Right lobe of liver (tissue), 6 donors: ENCODE results near the gene AP5S1. TPM values are rescaled to one million over a fixed set of nuclear protein-coding genes. Genes with fewer than 3 reads are reported as not detected.

Experiments
- ATAC-seq, 4 donors: fragments of 200-7000 bp; cut with Tn5 transposase; one replicate each; pipeline ENCODE4 v1.9.1; 2020; ENCODE audit warnings: mild to moderate bottlenecking in 4 of 4, moderate library complexity in 4 of 4
- DNase-seq, 3 donors: peaks; one replicate each; pipeline ENCODE4 v3.0.0-alpha.2; 2020
- H3K27ac ChIP-seq, 3 donors: fragments of 200-600 bp; one replicate each; pipeline ENCODE4 v1.8.0; 2022
- H3K27me3 ChIP-seq, 2 donors: fragments of 200-600 bp; one replicate each; pipeline ENCODE4 v1.8.0; 2022
- H3K36me3 ChIP-seq, 4 donors: fragments of 200-600 bp; sonication (generic) in 1 of 4; one replicate each; pipeline versions ENCODE4 v1.5.1 to v1.8.0; 2017 to 2022; ENCODE audit warnings: control low read depth in 1 of 4
- H3K4me1 ChIP-seq, 4 donors: fragments of 200-600 bp; sonication (generic) in 1 of 4; one replicate each; pipeline versions ENCODE4 v1.5.1 to v1.8.0; 2017 to 2022; ENCODE audit warnings: control low read depth in 1 of 4
- H3K4me3 ChIP-seq, 3 donors: fragments of 200-600 bp; one replicate each; pipeline ENCODE4 v1.8.0; 2022
- H3K9me3 ChIP-seq, 4 donors: fragments of 200-600 bp; sonication (generic) in 1 of 4; one replicate each; pipeline versions ENCODE4 v1.5.1 to v1.8.0; 2017 to 2022; ENCODE audit warnings: control low read depth in 1 of 4
- CTCF ChIP-seq, 4 donors: fragments of 200-600 bp in 3 of 4; fragments of 450-650 bp in 1 of 4; IDR thresholded peaks; one replicate each; pipeline versions ENCODE4 v1.5.1 to v1.8.0; 2016 to 2022; ENCODE audit warnings: antibody characterized with exemption in 4 of 4, mild to moderate bottlenecking in 2 of 4
- POLR2A ChIP-seq: fragments of 450-650 bp; IDR thresholded peaks from one replicate; pipeline ENCODE4 v1.6.1; 2017; ENCODE audit warnings: antibody characterized with exemption, mild to moderate bottlenecking
- WGBS: methylation state at CpG from one replicate; pipeline ENCODE4 v1.1.6; 2018; ENCODE audit warnings: low coverage, low lambda C conversion rate; ENCODE audit not compliant: insufficient coverage; ENCODE audit errors: missing lambda C conversion rate; 5-methylcytosine and 5-hydroxymethylcytosine counted together
- intact Hi-C, 2 donors: fragments of 100-400 bp; cut with DNase I; formaldehyde crosslinking; loops; one replicate each; pipeline versions ENCODE4 v1.11.2 to v1.14.1; 2022
- total RNA-seq, 6 experiments: library from RNA; depleted of rRNA in 2 of 6; stranded (reverse); fragments of >200 nt in 2 of 6; fragmentation: NEBNext Ultra II Directional in 3 of 6; extraction: Animal tissue kit (Norgen Biotek cat#: 25700) in 3 of 6; gene quantifications; one replicate each; pipeline versions ENCODE4 v1.1.0 to v1.2.4, GENCODE V29; 2016 to 2023
- donor health status: DM: no; HTN: yes; CAD: no.
- donor health status: DM: no; HTN: no; CAD: no.
- donor health status: DM: no; HTN: no; CAD: no.
- donor health status: DM: no; HTN: yes; CAD: no.
- donor health status: DM: no; HTN: yes; CAD: no.

The AP5S1 gene
- total RNA-seq, 6 experiments from 2014 or later: 7.7 to 16.1 (median 9.5) TPM

DNA sequence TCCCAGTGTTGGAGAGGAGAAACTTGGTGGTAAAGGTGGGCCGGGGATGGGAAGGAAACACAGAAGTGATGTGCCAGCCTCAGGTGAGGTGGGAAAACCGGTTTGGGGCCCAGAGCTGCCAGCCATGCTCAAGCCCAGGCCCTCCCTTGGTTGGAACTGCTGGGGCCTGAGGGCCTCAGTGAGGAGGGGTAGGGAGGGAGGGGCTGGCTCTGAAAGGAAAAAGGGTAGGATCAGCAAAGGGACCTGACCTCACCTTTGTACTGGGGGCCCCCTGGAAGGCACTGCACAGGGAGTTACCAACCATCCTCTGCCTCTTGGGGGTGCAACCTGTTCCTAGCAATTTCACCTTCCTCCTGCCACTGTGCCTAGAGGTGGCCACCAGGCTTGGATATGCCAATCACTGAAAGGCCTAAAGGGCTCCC, 37.3 kb upstream of the AP5S1 start:
- no peak for ATAC-seq
- no peaks in the 10 kb centered on the region for H3K36me3 ChIP-seq
- WGBS: 74% methylated on average over 2 of the region's 2 CpGs
- intact Hi-C loops: no loop called here
- H3K27ac ChIP-seq: no peak overlapping the region
- no peak for DNase-seq
- no peaks in the 10 kb centered on the region for H3K27me3 ChIP-seq
- H3K9me3 ChIP-seq: no peaks in the 10 kb centered on the region
- no peak overlapping the region for H3K4me3 ChIP-seq
- peaks cover 0 to 26% (median 13%) of the 10 kb centered on the region in 4 donors for H3K4me1 ChIP-seq
- TF ChIP-seq CTCF (IDR thresholded peaks at IDR 0.05) (no peak), POLR2A (no peak)

DNA sequence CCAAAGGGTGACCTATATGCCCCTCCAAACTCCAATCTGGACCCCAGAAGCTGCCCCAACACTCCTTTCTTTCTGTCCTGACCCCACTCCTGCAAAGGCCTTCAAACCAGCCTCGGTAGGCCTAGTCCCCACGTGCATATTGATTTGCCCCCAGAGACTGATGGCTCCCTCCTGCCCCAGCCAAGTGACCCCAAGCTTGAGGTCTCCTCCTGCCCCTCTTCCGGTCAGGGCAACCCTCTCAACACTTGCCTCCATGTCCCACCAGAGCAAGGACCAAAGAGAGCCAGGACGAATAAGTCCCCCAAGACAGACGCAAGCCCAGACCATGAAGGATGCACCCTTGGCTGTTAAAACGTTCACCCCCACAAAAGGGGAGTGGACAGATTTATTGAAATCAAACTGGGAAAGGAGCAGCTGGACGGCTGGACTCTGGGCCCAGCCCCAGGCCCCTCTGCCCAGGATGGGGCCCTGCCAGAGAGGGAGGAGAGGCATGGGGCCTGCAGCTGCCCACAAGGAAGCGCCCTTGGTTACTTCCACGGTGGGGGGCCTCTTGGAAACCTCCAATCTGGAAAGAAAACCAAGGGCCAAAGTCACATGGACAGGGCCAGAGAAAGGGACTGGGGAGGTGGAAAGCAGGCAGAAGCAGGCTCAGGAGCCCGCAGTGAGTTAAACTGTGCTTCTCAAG, 36.7 kb upstream of the AP5S1 start:
- H3K4me3 ChIP-seq: no peak overlapping the region
- no peak for DNase-seq

DNA sequence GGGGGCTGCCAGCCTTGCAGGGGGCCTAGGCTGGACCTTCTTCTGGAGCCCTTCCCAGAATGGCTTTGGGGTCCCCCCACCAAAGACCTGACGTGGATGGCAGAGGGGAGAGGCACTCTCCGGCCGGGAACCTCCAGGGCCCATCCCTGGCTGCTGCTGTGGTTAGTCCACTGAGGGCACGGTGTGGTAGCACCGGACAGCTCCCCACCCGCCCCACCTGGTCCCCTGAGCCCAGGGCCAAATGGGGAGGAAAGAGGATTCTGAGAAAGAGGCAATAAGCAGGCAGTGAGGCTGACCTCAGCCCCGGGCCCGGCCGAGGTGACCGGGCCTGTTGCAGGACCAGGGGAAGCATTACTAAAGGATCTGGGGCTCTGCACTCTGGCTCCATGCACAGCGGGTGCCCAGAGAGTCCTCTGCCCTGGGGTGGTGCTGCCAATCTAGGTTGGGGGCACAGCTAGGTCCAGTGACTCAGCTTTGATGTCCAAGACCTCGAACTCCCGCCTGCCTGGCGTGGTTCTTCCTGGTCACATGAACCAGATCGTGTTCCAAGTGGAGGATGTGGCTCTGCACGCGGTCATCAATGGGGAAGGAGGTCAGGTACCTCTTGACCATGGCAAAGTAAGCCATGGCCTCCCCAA, 36.0 kb upstream of the AP5S1 start:
- DNase-seq (no peak), ATAC-seq (no peak)
- TF ChIP-seq CTCF (IDR thresholded peaks at IDR 0.05): no peak
- TF ChIP-seq POLR2A: no peak
- H3K27ac ChIP-seq: no peak overlapping the region
- intact Hi-C loops: no loop called here
- no peaks in the 10 kb centered on the region for H3K27me3 ChIP-seq
- H3K4me3 ChIP-seq: no peak overlapping the region
- no peaks in the 10 kb centered on the region for H3K9me3 ChIP-seq
- H3K4me1 ChIP-seq: peaks cover 0 to 23% (median 13%) of the 10 kb centered on the region in 4 donors
- WGBS: 93% methylated on average over 5 of the region's 17 CpGs
- no peaks in the 10 kb centered on the region for H3K36me3 ChIP-seq

More for the DNA sequence above, 36.7 kb upstream of the AP5S1 start:
- no peak for TF ChIP-seq POLR2A
- TF ChIP-seq CTCF (IDR thresholded peaks at IDR 0.05): no peak
- intact Hi-C loops: no loop called here
- H3K27ac ChIP-seq: no peak overlapping the region
- no peaks in the 10 kb centered on the region for H3K27me3 ChIP-seq
- H3K4me1 ChIP-seq: peaks cover 0 to 23% (median 13%) of the 10 kb centered on the region in 4 donors
- WGBS: 71% methylated on average over 5 of the region's 10 CpGs
- no peaks in the 10 kb centered on the region for H3K9me3 ChIP-seq
- no peaks in the 10 kb centered on the region for H3K36me3 ChIP-seq
- no peak for ATAC-seq

GRCh38 chr20:3784863-3785239, 35.5 kb upstream of the AP5S1 start:
- TF ChIP-seq CTCF (IDR thresholded peaks at IDR 0.05): no peak
- no peak for TF ChIP-seq POLR2A
- H3K4me3 ChIP-seq: no peak overlapping the region
- intact Hi-C loops: loop anchor here (5.0 kb wide), 1 partner anchor 37 kb away; the partner anchor contains the start of gene AP5S1 (in 2 of the 2)
- no peak overlapping the region for H3K27ac ChIP-seq
- 96% methylated on average over 3 of the region's 6 CpGs for WGBS
- no peak for DNase-seq
- no peak for ATAC-seq
- no peaks in the 10 kb centered on the region for H3K36me3 ChIP-seq
- H3K9me3 ChIP-seq: no peaks in the 10 kb centered on the region
- H3K4me1 ChIP-seq: peaks cover 0 to 23% (median 13%) of the 10 kb centered on the region in 4 donors
- H3K27me3 ChIP-seq: no peaks in the 10 kb centered on the region
